Forelimb muscle (tissue), 1 donor: ENCODE results near the gene CD84. TPM values are rescaled to one million over a fixed set of nuclear protein-coding genes. Genes with fewer than 3 reads are reported as not detected.
"Not testable (repeated sequence)": the region's sequence is repeated elsewhere in the genome, so short reads cannot be mapped to it uniquely, and the experiment has no call there.

Source experiments
- DNase-seq: peaks from one replicate; pipeline ENCODE4 v3.0.0-alpha.2; 2013; ENCODE audit warnings: low read depth
- polyA plus RNA-seq: library from polyadenylated mRNA; unstranded; fragments of 120-200 nt; gene quantifications from one replicate; pipeline ENCODE4 v1.2.1, GENCODE V29; 2013; ENCODE audit not compliant: insufficient read length

CD84 gene
- polyA plus RNA-seq, 1 donor = 1.5 TPM

- DNase-seq = no peak
Observed at GRCh38 chr1:160542303-160542945, 36.9 kb downstream of the CD84 start.

- no peak for DNase-seq
Observed at GRCh38 chr1:160541622-160542302, 37.5 kb downstream of the CD84 start.

GRCh38 chr1:160540859-160541233 lies 38.5 kb downstream of the CD84 start:
- no peak for DNase-seq

- DNase-seq = no peak
Observed at GRCh38 chr1:160539990-160540858, 39.1 kb downstream of the CD84 start.

GRCh38 chr1:160539684-160539989 lies 39.7 kb downstream of the CD84 start:
- DNase-seq = no peak

GRCh38 chr1:160538985-160539651 lies 40.2 kb downstream of the CD84 start:
- DNase-seq = no peak

GRCh38 chr1:160537714-160538665 lies 41.3 kb downstream of the CD84 start:
- DNase-seq = no peak

GRCh38 chr1:160534823-160535605 lies 44.3 kb downstream of the CD84 start:
- DNase-seq = no peak

- not testable (repeated sequence) for DNase-seq
Observed at GRCh38 chr1:160532557-160532813, 46.8 kb downstream of the CD84 start.

GRCh38 chr1:160531809-160532556 lies 47.3 kb downstream of the CD84 start:
- DNase-seq = not testable (repeated sequence)

- DNase-seq = not testable (repeated sequence)
Observed at GRCh38 chr1:160529401-160529952, 49.8 kb downstream of the CD84 start.

- not testable (repeated sequence) for DNase-seq
Observed at GRCh38 chr1:160523789-160524188, 55.5 kb downstream of the CD84 start.

GRCh38 chr1:160522622-160523345 lies 56.5 kb downstream of the CD84 start, which contains the start of gene SLAMF6:
Gene SLAMF6, minus strand, starts transcription at chr1:160523255. Its CDS starts 63 bp downstream, at chr1:160523192.
- no peak for DNase-seq

- DNase-seq = no peak
Observed at GRCh38 chr1:160522136-160522535, 57.2 kb downstream of the CD84 start.

GRCh38 chr1:160521554-160521953 lies 57.7 kb downstream of the CD84 start:
- no peak for DNase-seq

- no peak for DNase-seq
Observed at GRCh38 chr1:160520999-160521398, 58.3 kb downstream of the CD84 start.

GRCh38 chr1:160520582-160520981 lies 58.7 kb downstream of the CD84 start:
- DNase-seq = no peak

GRCh38 chr1:160519642-160520435 lies 59.5 kb downstream of the CD84 start:
- DNase-seq = no peak
